GM12874 (cell line): ENCODE data around the gene KNTC1.

ENCODE experiments used
- TF ChIP-seq, protein P1 (sequence below): IDR thresholded peaks from 2 replicates; pipeline ENCODE4 v1.5.1; 2011; ENCODE audit warnings: low read depth, mild to moderate bottlenecking, control low read depth, low read length, moderate library complexity; ENCODE audit not compliant: insufficient read depth

Gene KNTC1

DNA sequence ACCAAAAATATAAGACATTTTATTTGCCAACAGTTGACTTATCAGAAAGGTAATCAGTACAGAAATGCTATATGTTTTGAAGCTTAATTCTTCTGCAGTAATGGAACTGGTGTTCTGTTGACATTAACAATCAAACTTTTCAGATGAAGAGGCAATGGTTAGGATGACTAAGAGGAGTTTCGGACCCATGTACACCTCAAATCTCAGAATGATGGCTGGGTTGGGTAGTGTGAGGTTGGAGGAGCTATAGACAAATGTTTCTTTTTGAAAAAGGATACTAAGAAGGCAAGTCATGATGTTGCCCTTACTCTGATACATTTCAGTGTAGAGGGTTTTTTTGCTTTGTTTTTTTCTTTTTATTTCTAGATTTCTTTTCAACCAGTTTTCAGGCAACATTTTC is 66.9 kb downstream of the KNTC1 start:
- TF ChIP-seq, protein P1, sequence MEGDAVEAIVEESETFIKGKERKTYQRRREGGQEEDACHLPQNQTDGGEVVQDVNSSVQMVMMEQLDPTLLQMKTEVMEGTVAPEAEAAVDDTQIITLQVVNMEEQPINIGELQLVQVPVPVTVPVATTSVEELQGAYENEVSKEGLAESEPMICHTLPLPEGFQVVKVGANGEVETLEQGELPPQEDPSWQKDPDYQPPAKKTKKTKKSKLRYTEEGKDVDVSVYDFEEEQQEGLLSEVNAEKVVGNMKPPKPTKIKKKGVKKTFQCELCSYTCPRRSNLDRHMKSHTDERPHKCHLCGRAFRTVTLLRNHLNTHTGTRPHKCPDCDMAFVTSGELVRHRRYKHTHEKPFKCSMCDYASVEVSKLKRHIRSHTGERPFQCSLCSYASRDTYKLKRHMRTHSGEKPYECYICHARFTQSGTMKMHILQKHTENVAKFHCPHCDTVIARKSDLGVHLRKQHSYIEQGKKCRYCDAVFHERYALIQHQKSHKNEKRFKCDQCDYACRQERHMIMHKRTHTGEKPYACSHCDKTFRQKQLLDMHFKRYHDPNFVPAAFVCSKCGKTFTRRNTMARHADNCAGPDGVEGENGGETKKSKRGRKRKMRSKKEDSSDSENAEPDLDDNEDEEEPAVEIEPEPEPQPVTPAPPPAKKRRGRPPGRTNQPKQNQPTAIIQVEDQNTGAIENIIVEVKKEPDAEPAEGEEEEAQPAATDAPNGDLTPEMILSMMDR: no peak

DNA sequence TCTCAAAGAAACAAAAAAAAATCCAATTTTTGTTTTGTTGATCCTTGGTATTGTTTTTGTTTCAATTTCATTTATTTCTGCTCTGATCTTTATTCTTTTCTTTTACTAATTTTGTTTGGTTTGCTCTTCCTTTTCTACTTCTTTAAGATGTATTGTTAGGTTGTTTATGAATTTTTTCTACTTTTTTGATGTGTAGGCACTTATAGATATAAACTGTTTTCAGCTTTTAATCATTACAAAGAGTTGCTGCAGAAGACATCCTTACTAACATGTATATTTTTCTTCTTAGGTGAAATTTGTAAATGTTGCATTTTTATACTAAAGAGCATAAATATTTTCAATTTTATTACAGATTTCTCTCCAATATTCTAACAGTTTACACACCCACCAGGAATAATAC is 69.8 kb downstream of the KNTC1 start:
- TF ChIP-seq, protein P1: no peak

DNA sequence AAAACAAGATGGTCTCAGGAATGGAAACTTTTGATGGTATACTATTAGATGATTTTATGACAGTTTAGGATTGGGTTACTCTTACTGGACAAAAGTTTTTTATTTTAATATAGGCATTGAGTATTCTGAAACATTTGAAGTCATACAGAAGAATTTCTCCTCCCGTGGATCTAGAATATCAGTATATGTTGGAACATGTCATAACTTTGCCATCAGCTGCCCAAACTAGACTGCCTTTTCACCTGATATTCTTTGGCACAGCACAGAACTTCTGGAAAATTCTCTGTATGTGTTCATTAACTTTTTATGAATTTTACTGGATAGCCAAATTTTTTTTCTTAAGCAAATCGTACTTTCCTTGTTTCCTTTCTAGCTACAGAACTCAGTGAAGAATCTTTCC is 75.4 kb downstream of the KNTC1 start:
- TF ChIP-seq, protein P1: no peak

DNA sequence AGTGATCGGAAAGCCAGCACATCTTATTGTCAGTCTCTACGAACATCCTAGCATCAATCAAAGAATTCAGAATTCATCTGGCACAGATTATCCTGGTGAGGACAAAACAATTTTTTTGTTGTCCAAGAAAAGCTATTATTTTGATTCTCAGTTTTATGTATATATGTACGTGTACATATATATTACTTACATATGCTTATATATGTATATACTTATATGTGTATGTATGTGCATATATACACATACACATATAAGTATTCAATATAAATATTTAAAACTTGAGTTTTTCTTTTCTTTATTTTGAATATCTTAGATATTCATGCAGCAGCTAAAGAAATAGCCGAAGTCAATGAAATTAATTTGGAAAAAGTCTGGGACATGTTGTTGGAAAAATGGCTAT is 77.9 kb downstream of the KNTC1 start:
- TF ChIP-seq, protein P1: no peak

DNA sequence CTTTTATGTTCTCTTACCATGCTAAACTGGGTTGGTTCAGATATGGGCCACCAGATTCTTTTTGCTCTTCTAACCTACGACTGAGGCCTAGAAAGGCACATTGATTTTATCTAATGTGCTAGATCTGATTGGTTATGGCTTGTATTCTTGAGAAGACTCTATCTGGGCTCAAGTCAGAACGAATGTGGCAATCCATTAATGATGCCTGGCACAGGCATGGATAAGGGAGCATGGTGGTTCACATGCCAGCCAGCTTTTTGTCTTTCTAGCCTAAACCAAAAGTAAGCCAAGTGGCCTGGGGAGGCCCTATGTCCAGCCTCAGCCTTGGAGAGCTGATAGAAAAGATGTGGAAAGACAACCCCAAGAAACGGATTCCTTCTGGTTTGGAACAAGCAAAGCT is 82.7 kb downstream of the KNTC1 start:
- TF ChIP-seq, protein P1: no peak

DNA sequence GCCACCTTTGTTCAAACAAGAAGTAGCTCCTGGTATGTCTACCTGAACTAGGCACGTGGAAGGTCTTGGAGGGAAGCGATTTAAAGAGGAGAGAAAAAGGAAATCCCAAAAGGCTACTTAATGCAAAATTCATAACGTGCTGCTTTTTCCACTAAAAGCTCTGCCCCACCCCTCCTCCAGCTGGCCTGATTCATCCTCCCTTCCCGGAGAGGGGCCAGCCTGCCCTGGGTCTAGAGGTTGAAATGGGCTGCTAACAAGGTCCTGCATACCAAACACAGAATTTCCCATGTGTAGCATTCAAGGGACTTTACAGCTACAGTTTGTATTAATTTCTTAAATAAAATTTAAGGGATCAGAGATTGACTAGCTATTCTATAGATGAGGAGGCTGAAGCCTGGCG is 83.2 kb downstream of the KNTC1 start:
- TF ChIP-seq, protein P1: no peak

DNA sequence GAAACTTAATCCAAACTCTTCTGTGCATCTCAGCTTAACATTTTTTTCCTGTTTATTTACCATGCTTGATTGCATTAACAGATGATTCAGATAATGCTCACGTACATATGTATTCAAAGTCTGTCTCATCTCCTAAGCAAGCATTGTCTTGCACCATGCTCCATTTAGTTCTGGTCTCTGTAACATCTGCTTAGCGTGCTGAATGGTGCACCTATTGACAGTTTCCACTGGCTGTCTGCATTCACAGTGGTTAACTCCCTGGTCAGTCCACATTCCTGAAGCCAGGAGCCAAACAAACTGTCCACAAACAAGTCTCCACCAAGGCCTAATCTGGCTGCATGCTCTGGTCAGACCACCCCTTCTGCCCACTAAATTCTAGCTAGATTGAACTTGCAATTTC is 83.9 kb downstream of the KNTC1 start:
- TF ChIP-seq, protein P1: no peak

DNA sequence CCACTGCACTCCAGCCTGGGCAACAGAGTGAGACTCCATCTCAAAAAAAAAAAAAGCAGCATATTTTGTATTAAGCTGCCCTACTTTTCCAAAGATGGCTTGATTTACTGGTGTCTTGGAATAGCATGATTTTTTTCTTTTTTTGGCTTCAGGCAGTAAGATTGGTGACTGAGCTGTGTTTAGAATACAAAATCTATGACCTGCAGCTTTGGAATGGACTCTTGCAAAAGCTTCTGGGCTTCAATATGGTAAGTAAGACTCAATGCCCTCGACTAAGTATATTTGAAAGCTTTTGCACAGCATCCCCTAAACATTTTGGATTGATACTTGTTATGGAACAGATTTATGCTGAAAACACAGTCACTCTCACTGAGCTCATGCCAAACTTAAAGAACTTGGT is 87.8 kb downstream of the KNTC1 start:
- TF ChIP-seq, protein P1: no peak
